ENCODE data around the gene ADGRE3. TPM values are rescaled to one million over a fixed set of nuclear protein-coding genes. Genes with fewer than 3 reads are reported as not detected.

ADGRE3 gene
- total and polyA plus RNA-seq, 2 of the 8 experiments (the other 6 are each of a cell fraction or from before 2014, with no cell fraction given) = not detected

DNA sequence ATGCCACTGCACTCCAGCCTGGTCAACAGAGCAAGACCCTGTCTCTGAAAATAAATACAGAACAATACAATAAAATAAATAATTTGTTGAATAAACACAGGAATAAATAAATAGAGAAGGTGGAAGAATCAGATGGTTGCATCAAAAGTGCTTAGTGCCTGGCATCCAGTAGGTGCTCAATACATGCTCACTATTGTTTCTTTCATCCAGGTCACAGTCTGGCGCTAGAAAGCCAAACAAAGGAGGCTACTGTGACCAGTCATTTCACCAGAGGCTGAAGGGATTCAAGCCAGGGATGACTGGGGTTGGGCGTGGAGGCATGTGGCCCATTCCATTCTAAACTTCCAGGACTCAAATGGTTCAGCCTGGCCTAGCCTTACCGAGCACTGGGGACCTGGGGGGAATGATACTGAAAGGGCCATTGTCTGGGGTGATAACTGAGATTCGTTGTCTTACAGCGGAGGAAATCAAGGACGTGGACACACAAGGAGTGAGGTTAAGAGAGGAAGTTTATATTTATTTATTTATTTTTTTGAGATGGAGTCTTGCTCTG is 99.1 kb downstream of the ADGRE3 start (continued):
- TF ChIP-seq SAP30 (IDR thresholded peaks at IDR 0.05; ENCODE audit: insufficient read depth, insufficient replicate concordance, low read length) (no peak), FOSL1 (IDR thresholded peaks at IDR 0.05; ENCODE audit: insufficient read depth, low read depth, low read length) (no peak), HDAC6 (IDR thresholded peaks at IDR 0.05; ENCODE audit: low read depth, low read length) (no peak), EP300 (IDR thresholded peaks at IDR 0.05; ENCODE audit: borderline replicate concordance in 1 of 2, low read depth in 2 of 2, low read length in 2 of 2) (no peak), MAFK (IDR thresholded peaks at IDR 0.05; ENCODE audit: low read depth, low read length) (no peak)
